Endothelial cell of umbilical vein (primary cell): ENCODE measurements around the gene SDK2. TPM values are rescaled to one million over a fixed set of nuclear protein-coding genes. Genes with fewer than 3 reads are reported as not detected.

Experiments used
- BruUV-seq: library from RNA; stranded (reverse); fragments of 400-500 nt; replicated peaks from 2 replicates; lab custom pipeline; 2021; lab: Mats Ljungman, UMichigan
- CTCF ChIA-PET: fragments of 300-600, 350-600 bp; sonication (Branson Sonifier 250); formaldehyde crosslinking; loops from one replicate; lab custom pipeline; 2021; ENCODE audit warnings: antibody characterized with exemption, inconsistent platforms; lab: Charles Lee
- POLR2A ChIA-PET: fragments of 300-600, 350-600 bp; sonication (Branson Sonifier 250); formaldehyde crosslinking; loops from one replicate; lab custom pipeline; 2021; ENCODE audit warnings: antibody characterized with exemption, inconsistent platforms; lab: Charles Lee
- DNase-seq: peaks from one replicate; pipeline ENCODE4 v3.0.0-alpha.2; 2011; ENCODE audit warnings: low read depth, low spot score
- FAIRE-seq: peaks from 2 replicates; lab custom pipeline; 2011; peaks lifted over from hg19 to GRCh38; lab: Jason Lieb, UNC
- H2AFZ ChIP-seq: 2 replicates; pipeline ENCODE4 v1.6.0; 2012; ENCODE audit warnings: low read depth, low read length, control low read depth, inconsistent platforms
- H3K27ac ChIP-seq: 2 replicates; pipeline ENCODE4 v1.5.1; 2011; ENCODE audit warnings: low read depth, mild to moderate bottlenecking, control low read depth, low read length, moderate library complexity; ENCODE audit not compliant: insufficient read depth
- H3K27me3 ChIP-seq, 2 experiments: 2 replicates each; pipeline versions ENCODE4 v1.6.0 to v1.6.1; 2011; ENCODE audit warnings: low read length in 2 of 2, mixed read lengths in 1 of 2; ENCODE audit not compliant: control insufficient read depth in 2 of 2, insufficient read depth in 2 of 2
- H3K36me3 ChIP-seq, 2 experiments: 2 replicates in 1 of 2; 3 replicates in 1 of 2; pipeline ENCODE4 v1.5.1; 2011; ENCODE audit warnings: low read length in 2 of 2, mild to moderate bottlenecking in 1 of 2, moderate library complexity in 1 of 2; ENCODE audit not compliant: control insufficient read depth in 2 of 2, insufficient read depth in 2 of 2; ENCODE audit errors: extremely low read depth in 1 of 2
- H3K4me1 ChIP-seq: 3 replicates; pipeline ENCODE4 v1.5.1; 2011; ENCODE audit warnings: mild to moderate bottlenecking, low read length; ENCODE audit not compliant: control insufficient read depth, insufficient read depth; ENCODE audit errors: extremely low read depth
- H3K4me2 ChIP-seq: 2 replicates; pipeline ENCODE4 v1.6.1; 2011; ENCODE audit warnings: low read length, control low read depth, mixed read lengths; ENCODE audit not compliant: insufficient read depth
- H3K4me3 ChIP-seq, 3 experiments: fragments of 200-600 bp in 1 of 3; sonication (generic), shearing (Covaris generic) in 1 of 3; replicated peaks in 1 of 3; 2 replicates each; pipeline ENCODE4 v1.5.1; 2011 to 2016; ENCODE audit warnings: control low read depth in 3 of 3, low read length in 3 of 3, mild to moderate bottlenecking in 2 of 3, inconsistent platforms in 1 of 3, low read depth in 1 of 3, moderate library complexity in 1 of 3; ENCODE audit not compliant: insufficient read depth in 1 of 3
- H3K79me2 ChIP-seq: 2 replicates; pipeline ENCODE4 v1.6.0; 2012; ENCODE audit warnings: low read length, inconsistent platforms; ENCODE audit not compliant: control insufficient read depth, insufficient read depth
- H3K9ac ChIP-seq: replicated peaks from 2 replicates; pipeline ENCODE3; 2011; ENCODE audit warnings: low read length, control low read depth; ENCODE audit not compliant: insufficient read depth; ENCODE audit errors: extremely low read depth
- H3K9me1 ChIP-seq: replicated peaks from 3 replicates; pipeline ENCODE4 v1.6.0; 2011; ENCODE audit warnings: mild to moderate bottlenecking, low read length; ENCODE audit not compliant: control insufficient read depth, insufficient read depth; ENCODE audit errors: extremely low read depth
- H3K9me3 ChIP-seq: replicated peaks from 2 replicates; pipeline ENCODE4 v1.5.1; 2012; ENCODE audit warnings: low read length, inconsistent platforms; ENCODE audit not compliant: control insufficient read depth, insufficient read depth
- H4K20me1 ChIP-seq: replicated peaks from 2 replicates; pipeline ENCODE3; 2011; ENCODE audit warnings: mild to moderate bottlenecking, low read length; ENCODE audit not compliant: control insufficient read depth, insufficient read depth; ENCODE audit errors: extremely low read depth
- CTCF ChIP-seq, 2 donors: IDR thresholded peaks; 1 replicate in 1 of 2; 2 replicates in 1 of 2; pipeline ENCODE4 v1.5.1; 2011; ENCODE audit warnings: low read length in 2 of 2, mild to moderate bottlenecking in 2 of 2, moderate library complexity in 2 of 2, control low read depth in 1 of 2, inconsistent platforms in 1 of 2, low read depth in 1 of 2; ENCODE audit not compliant: insufficient read depth in 1 of 2; ENCODE audit errors: extremely low read depth in 1 of 2
- FOS ChIP-seq: IDR thresholded peaks from 2 replicates; pipeline ENCODE4 v1.6.1; 2011; ENCODE audit warnings: mild to moderate bottlenecking, low read length, moderate library complexity, borderline replicate concordance; ENCODE audit not compliant: insufficient read depth
- GATA2 ChIP-seq: IDR thresholded peaks from 2 replicates; pipeline ENCODE4 v1.7.0; 2011; ENCODE audit warnings: low read depth, mild to moderate bottlenecking, moderate library complexity, mixed read lengths, low read length; ENCODE audit not compliant: insufficient read length, insufficient read depth
- MAX ChIP-seq: IDR thresholded peaks from 2 replicates; pipeline ENCODE4 v1.6.1; 2011; ENCODE audit not compliant: insufficient read depth, insufficient read length
- MYC ChIP-seq: IDR thresholded peaks from one replicate; pipeline ENCODE4 v1.6.1; 2011; ENCODE audit warnings: mild to moderate bottlenecking, low read depth, low read length
- POLR2A ChIP-seq: IDR thresholded peaks from 2 replicates; pipeline ENCODE4 v1.6.1; 2012; ENCODE audit warnings: low read depth, mild to moderate bottlenecking, control low read depth, low read length
- POLR2AphosphoS5 ChIP-seq: IDR thresholded peaks from 2 replicates; pipeline ENCODE4 v1.6.1; 2012; ENCODE audit warnings: low read depth, mild to moderate bottlenecking, control low read depth, low read length, moderate library complexity; ENCODE audit not compliant: insufficient read depth
- dilution Hi-C: fragments of 300-500 bp; cut with MboI; formaldehyde crosslinking; loops from one replicate; pipeline ENCODE4 v1.15.0; 2019; ENCODE audit warnings: low sequenced_read_pairs; ENCODE audit not compliant: extremely low pct_ligation_motif_present
- intact Hi-C: fragments of 100-400 bp; cut with micrococcal nuclease; formaldehyde crosslinking; loops from one replicate; pipeline ENCODE4 v1.10.0; 2022
- polyA plus RNA-seq, 4 experiments: library from polyadenylated mRNA; depleted of rRNA in 3 of 4; stranded (reverse) in 3 of 4; unstranded in 1 of 4; fragments of >200 nt; gene quantifications; 2 replicates each; pipeline versions ENCODE4 v1.2.1 to v1.2.3, GENCODE V29; 2011 to 2012; ENCODE audit warnings: missing spikeins in 1 of 4
- total RNA-seq: library from RNA; stranded (reverse); gene quantifications from 2 replicates; pipeline ENCODE4 v1.2.3, GENCODE V29; 2021

SDK2 gene
- total and polyA plus RNA-seq, 2 donors (not counting 3 experiments of a cell fraction or from before 2014, with no cell fraction given) = not detected

DNA sequence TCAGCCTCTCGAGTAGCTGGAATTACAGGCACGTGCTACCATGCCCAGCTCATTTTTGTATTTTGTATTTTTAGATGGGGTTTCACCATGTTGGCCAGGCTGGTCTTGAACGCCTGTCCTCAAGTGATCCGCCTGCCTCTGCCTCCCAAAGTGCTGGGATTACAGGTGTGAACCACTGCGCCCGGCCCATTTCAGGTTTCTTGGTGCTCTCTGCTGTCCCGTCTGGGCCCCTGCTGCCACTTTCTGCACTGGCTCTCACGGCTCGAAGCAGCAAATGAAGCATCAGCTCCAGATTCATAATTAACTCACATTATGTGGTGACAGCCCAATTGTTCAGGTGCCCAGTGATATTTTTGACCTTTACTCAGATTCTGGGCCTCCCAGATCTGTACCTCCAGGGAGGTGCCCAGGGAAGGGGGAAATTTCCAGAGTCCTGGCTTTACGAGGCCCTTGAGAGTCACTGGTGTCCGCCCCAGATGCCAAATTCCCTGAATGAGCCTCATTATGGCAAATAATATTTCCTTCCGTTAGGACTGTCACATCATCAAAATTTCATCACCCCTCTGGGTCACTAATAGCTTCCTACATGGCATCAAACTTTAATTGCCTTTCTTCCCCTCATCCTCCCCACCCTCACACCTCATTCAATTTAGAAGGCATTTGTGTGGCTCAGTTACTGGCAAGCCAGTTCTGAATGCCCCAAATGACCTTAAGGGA lies 9.0 kb downstream of the SDK2 start:
- Histone ChIP-seq H3K9me3 (peaks cover 1% of the 10 kb centered on the region), H3K27me3 (no peaks in the 10 kb centered on the region), H2AFZ (no peak overlapping the region), H3K4me1 (no peaks in the 10 kb centered on the region), H3K27ac (no peak overlapping the region), H3K4me3 (no peak overlapping the region), H4K20me1 (no peaks in the 10 kb centered on the region), H3K4me2 (no peak overlapping the region), H3K9ac (no peak overlapping the region), H3K9me1 (no peaks in the 10 kb centered on the region), H3K79me2 (no peaks in the 10 kb centered on the region), H3K36me3 (no peaks in the 10 kb centered on the region)
- BruUV-seq = no TSS peak
- no peak for TF ChIP-seq GATA2
- TF ChIP-seq FOS = no peak
- FAIRE-seq = no peak
- intact Hi-C loops = no loop called here
- POLR2A ChIA-PET = no interaction called here
- CTCF ChIA-PET = no interaction called here
- DNase-seq = no peak
- dilution Hi-C loops = no loop called here

DNA sequence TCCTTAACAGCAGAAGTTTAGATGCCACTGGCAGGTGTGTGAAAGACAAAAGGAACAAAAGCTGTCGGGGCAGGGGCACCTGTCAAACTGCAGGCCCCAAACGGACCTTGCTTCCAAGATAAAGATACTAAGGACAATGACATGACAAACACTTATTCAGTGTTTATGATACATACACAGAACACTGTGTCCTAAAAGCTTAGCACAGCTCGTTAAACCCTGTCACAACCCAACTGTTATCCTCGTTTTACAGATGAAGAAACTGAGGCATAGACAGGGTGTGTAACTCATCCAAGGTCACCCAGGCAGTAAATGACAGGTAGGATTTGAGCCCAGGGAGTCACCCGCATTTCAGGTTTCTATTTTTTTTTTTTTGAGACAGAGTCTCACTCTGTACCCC lies 9.6 kb downstream of the SDK2 start:
- Histone ChIP-seq H3K27ac (no peak overlapping the region), H3K36me3 (no peaks in the 10 kb centered on the region), H3K9me1 (no peaks in the 10 kb centered on the region), H4K20me1 (no peaks in the 10 kb centered on the region), H3K4me2 (no peak overlapping the region), H3K9me3 (peaks cover 1% of the 10 kb centered on the region), H3K27me3 (no peaks in the 10 kb centered on the region), H3K4me1 (no peaks in the 10 kb centered on the region), H3K9ac (no peak overlapping the region), H3K79me2 (no peaks in the 10 kb centered on the region), H3K4me3 (no peak overlapping the region), H2AFZ (no peak overlapping the region)
- intact Hi-C loops (no loop called here), dilution Hi-C loops (no loop called here)
- BruUV-seq = no TSS peak
- POLR2A ChIA-PET = no interaction called here
- CTCF ChIA-PET = no interaction called here
- TF ChIP-seq MAX = no peak
- no peak for TF ChIP-seq GATA2
- no peak for TF ChIP-seq MYC
- no peak for TF ChIP-seq POLR2AphosphoS5
- no peak for TF ChIP-seq FOS
- no peak for TF ChIP-seq POLR2A
- TF ChIP-seq CTCF (IDR thresholded peaks at IDR 0.05; ENCODE audit: extremely low read depth in 1 of 2, insufficient read depth in 1 of 2, low read depth in 1 of 2, low read length in 2 of 2) = no peak
- FAIRE-seq (no peak), DNase-seq (no peak)
